Activated T-helper 1 cell treated with anti-CD3 and anti-CD28 coated beads, Interleukin-2, amount 50 U/mL, for 16 hours (primary cell): ENCODE results near the gene PPM1N.

Experiments used
- DNase-seq, 2 donors: peaks; one replicate each; pipeline ENCODE4 v3.0.0-alpha.2; 2020; ENCODE audit warnings: low read depth in 1 of 2, low spot score in 1 of 2

Gene PPM1N

DNA sequence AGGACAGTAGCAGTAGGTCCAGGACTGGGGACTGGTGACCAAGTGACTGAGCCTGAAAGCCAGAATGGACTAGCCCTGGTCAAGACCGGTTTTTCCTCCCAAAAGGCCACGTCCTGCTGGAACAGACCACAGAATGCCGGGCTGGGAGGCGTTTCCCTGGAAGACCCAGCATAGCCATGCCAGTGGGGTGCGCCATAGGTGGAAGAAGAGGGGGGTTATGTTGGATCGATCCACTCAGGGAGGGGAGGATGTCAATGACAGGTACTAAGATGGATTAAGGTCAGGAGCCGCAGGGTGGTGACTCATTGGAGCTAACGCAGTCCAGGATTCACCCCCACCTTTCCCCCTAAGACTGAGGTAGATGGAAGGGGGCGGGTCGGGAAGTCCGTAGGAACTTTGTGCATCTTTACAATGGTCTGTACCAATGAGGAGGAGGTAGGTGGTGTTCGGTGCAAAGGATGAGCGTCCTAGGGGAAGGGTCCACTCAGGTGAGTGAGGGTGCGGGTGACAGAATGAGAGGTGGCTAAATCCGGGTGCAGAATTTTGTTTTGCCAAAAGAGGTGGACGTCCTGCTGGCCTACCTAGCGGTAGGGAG lies 30.0 kb downstream of the PPM1N start:
- DNase-seq, result no peak

DNA sequence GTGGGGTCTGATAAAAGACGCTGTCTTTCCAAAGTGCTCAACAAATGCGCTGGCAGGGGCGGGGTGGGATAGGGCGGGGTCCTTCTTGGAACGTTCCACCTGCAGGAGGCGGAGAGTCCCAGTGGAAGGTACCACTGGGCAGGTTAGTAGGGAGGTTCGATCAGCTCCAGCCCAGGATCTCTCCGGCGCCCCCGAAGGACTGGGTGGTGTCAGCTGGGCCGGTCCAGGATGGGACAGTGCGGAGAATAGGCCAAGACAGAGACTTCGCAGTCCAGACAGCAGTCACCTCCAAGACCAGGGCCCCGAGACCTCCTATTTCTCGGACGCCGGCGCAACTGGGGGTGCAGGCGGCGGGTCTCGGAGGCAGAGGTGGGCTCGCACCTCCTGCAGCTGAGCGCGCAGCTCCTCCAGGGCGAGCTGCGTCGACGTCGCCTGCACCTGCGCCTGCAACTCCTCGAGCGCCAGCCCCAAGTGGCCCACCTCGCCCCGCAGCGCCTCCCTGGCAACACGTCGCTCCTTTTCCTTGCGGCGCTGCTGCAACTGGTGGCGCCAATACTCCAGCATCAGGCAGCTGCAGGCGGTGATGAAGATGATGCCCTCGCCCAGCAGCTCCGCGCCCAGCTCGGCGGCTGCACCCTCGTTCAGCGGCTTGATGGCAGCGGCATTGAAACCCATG lies 30.6 kb downstream of the PPM1N start:
- no peak for DNase-seq

DNA sequence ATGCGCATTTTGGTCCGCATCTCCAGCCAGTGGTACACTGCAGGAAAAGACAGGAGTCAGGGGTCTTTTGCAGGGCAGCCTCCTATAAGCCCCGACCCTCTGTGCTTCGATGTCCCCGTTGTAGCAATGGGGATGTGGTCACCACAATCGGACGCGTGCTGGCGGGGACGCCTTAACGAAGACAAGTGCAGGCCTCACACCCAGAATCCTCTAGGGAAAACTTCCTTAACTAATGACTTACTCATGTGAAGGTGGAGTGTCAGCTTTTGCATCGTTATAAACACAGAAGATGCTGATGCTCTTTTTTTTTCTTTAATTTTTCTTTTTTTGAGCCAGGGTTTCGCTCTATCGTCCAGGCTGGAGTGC lies 31.2 kb downstream of the PPM1N start:
- no peak for DNase-seq

DNA sequence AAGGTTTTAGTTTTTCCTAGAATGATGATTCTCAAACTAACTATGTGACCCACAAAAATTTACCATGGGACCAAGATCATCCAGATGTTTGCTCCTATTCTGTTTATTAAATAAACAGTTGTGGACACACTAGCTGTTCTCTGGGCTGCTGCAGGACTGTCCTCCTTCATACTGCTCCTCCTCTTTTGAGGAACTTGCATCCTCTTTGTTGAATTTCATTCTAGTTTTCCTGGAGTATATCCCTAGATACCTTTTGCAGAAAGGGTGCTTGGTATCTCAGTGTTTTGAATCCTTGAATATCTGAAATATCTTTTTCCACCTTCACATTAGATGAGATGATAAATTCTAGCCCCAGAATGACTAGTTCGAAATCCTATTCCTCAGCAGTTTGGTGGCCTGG lies 33.1 kb downstream of the PPM1N start:
- no peak for DNase-seq

DNA sequence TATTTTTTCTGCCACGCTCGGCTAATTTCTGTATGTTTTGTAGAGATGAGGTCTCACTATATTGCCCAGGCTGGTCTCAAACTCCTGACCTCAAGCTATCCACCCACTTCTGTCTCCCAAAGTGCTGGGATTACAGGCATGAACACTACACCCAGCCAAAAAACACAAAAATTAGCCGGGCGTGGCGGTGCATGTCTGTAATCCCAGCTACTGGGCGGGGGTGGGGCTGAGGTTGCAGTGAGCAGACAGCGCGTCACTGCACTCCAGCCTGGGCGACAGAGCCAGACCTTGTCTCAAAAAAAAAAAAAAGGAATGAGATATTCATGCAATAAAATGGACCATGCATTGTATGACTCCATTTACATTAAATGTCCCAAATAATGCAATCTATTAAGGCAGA lies 41.2 kb downstream of the PPM1N start:
- DNase-seq, result no peak

DNA sequence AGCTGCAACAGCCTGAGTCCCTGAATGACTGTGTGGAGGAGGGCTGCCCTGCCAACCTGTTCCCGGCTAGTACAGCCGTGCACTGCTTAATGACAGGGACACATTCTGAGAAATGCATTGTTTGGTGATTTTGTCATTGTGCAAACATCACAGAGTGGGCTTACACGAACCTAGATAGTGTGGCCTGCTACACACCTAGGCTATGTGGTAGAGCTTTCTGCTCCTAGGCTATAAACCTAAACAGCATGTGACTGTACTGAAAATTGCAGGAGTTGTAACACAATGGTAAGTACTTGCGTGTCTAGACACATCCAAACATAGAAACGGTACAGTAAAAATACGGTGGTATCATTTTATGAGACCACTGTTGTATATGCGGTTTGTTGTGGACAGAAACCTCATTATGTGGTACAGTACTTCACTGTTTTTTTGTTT lies 44.0 kb downstream of the PPM1N start:
- no peak for DNase-seq

DNA sequence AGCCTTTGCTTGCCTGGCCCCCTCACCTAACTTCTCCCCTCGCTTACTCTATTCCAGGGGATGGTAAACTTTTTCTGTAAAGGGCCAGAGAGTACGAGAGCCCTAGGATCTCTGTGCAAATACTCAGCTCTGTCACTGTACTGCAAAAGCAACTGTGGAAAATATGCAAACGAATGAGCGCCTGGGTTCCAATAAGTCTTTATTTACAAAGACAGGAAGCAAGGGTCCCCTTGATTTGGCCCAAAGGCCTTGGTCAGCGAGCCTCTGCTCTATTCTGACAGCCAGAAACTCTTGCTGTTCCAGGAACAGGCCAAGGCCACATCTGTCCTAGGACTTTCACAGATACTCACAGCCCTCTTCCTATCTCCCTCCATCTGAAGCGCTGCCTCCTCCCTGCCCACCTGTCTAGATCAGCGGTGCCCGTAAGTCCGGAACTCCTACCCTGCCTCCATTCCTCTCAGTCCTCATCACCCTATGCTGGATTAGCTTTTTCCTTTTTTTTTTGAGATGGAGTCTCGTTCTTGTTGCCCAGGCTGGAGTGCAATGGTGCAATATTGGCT lies 49.0 kb downstream of the PPM1N start:
- no peak for DNase-seq

DNA sequence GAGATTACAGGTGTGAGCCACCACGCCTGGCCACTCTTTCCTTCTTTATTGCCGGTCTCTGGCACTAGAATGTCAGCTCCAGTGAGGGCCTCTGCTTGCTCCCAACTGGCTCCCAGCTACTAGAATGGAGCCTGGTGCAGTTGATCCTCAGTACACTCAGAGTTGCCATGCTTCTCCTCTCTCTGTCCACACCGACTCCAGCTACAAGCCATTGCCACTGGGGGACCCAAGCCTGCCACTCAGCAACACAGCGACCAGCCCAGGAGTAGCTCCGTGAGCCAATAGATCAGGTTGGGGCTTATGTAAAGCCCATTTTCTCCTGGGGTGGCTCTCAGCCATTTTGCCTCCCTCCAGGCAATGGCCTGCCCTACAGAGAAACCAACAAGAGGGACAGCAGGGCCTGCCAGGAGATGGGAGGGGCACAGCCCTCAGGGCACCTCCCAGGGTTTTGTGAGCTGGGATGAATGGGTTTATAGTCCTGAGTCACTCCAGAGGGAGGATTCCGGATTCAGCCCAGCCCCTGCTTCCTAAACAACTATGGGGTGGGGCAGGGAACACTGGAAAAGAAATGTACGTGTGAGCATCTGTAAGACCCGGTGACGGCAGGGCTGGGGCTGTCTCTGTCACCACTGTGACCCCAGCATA lies 49.8 kb downstream of the PPM1N start:
- DNase-seq, result no peak
